Activated T-cell treated with anti-CD3 and anti-CD28 coated beads for 24 hours (primary cell): ENCODE results near the gene PTPRN2.
A peak's percentile ranks its signal among the peaks of the same experiment; 100 is the strongest.
"Not testable (repeated sequence)": the region's sequence is repeated elsewhere in the genome, so short reads cannot be mapped to it uniquely, and the experiment has no call there.

Source experiments
- DNase-seq: peaks from one replicate; pipeline ENCODE4 v3.0.0-alpha.2; 2020; ENCODE audit warnings: low read depth

Gene PTPRN2

DNA sequence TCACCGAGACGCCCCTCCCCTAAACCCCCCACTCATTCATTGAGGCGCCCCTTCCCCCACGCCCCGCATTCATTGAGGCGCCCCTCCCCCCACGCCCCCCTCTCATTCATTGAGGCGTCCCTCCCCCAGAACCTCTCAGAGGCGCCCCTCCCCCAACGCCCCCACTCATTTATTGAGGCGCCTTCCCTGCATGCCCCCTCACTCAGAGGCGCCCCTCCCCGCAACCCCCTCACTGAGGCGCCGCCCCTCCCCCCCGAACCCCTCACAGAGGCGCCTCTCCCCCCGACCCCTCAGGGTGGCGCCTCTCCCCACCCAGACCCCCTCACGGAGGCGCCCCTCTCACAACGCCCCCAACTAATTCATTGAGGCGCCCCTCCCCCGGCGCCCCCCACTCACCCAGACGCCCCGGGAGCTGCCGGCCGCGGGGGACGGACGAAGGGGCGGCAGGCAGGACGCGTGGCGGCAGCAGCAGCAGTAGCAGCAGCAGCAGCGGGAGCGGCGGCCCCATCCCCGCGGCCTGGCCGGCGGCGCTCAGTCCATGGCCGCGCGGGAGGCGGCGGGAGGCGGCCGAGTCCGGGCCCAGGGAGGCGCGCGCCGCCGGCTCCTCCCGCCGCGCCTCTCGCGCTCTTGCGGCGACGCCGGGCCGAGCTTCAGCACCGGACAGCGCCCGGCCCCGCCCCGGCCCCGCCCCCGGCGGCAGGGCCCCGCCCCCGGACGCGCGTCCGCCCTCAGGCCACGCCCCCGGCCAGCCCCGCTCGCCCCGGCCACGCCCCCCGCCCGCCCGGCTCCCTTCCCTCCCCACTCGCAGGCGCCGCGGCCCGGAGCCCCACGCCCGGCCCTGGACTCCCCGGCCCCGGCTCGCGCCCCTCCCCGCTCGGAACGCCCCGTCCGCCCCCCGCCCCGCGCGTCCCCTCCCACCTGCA, at the start of gene PTPRN2:
TSS of gene PTPRN2 (minus strand) at position 662 of the 923 bp plus-strand sequence.
- peak; percentile 60 for DNase-seq

- DNase-seq: no peak
Observed at GRCh38 chr7:158633055-158633956, 45.7 kb upstream of the PTPRN2 start.

- DNase-seq: no peak
Observed at GRCh38 chr7:158631574-158632195, 44.1 kb upstream of the PTPRN2 start.

DNA sequence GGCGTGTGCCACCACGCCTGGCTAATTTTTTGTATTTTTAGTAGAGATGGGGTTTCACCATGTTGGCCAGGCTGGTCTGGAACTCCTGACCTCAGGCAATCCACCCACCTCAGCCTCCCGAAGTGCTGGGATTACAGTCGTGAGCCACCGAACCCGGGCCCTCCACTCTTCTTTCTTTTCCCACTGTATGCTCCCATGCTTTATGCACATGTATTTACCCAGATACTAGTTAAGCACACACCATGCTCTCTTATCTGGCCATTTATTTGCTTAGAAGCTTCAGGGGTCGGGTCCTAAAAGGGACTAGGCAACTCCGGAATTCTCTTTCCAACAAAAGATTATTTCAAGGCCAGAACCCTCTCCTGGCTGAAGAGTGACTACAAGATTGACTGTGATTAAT, 38.7 kb upstream of the PTPRN2 start:
- not testable (repeated sequence) for DNase-seq

DNA sequence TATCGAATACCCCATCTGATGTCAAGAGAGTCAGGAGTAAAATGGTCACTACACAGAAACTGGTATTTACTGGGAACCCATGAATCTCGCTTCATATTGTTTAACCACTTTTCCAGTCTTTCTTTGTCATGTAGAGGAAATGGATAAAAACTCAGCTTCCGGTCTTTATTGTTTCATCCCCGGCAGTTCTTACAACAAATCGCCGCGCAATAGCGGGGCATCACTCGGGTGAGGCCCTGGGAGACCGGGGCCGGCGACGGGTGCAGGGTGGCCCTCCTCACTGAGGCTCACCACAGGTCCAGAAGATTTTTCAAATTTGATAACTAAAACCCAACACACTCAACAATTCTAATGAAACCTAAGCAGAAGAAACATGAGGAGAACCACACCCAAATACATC, 35.6 kb upstream of the PTPRN2 start:
- no peak for DNase-seq

DNA sequence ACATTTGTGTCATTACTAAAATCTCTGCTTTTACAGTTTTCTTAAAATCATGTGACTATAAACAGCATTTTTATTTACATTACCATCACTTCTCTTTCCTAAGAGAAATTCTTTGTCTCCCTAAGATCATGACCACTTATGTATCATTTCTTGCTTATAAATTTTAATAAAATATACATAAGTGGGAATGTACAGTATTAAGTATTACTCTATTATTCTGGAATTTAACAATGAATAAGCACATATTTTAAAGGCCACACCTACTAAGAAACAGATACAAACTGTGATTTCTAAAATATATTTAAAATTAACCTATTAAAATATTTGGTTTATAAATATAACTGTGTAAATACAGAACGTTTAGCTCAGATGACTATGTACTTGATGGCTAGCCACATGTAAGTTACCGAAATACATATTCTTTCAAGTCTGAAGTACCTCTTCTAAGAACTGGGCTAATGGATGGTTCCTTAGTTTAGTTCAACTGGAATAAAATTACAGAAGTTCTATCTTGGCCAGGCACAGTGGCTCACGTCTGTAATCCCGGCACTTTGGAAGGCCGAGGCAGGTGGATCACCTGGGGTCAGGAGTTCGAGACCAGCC, 33.3 kb upstream of the PTPRN2 start:
- no peak for DNase-seq

GRCh38 chr7:158620418-158620817, 32.8 kb upstream of the PTPRN2 start:
- DNase-seq: no peak

- DNase-seq: no peak
Observed at GRCh38 chr7:158618745-158619140, 31.1 kb upstream of the PTPRN2 start.

DNA sequence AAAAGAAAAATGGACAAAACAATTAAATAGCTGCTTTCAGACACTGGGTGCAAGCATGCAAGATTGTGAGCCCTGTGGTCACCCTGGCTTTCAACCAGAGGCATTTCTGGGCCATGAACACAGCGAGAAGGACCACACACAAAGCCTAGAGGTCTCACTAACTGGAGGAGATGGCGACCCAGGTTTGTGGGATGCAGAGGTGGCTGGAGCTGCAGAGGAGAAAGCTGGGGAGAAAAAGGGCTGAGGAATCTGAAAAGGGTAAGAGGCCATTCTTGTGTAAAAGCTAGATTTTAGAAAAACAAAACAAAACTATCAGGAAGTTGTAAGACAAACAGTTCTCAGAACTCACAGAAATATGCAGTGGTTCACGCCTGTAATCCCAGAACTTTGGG, 30.1 kb upstream of the PTPRN2 start:
- DNase-seq: no peak

- no peak for DNase-seq
Observed at GRCh38 chr7:158616050-158616449, 28.4 kb upstream of the PTPRN2 start.

GRCh38 chr7:158614700-158615099, 27.1 kb upstream of the PTPRN2 start:
- DNase-seq: no peak

- no peak for DNase-seq
Observed at GRCh38 chr7:158613481-158613880, 25.9 kb upstream of the PTPRN2 start.

DNA sequence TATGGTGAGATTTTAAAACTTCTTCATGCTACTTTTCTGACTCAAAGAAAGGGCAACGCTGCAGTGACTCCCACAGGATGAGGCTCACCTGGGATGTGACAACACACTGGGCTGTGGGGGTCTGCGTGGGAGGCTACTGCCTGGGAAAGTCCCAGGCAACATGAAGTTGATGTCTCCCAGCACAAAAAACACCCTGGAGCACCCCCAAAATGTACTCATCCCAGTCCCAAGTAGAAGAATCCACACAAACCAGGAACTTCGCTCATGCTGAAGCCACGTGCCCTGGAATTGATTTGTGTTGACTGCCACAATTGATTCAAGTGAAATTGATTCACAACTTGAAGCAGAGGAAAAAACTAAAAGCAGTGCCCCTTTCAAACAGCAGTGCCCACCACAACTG, 24.9 kb upstream of the PTPRN2 start:
- DNase-seq: no peak

DNA sequence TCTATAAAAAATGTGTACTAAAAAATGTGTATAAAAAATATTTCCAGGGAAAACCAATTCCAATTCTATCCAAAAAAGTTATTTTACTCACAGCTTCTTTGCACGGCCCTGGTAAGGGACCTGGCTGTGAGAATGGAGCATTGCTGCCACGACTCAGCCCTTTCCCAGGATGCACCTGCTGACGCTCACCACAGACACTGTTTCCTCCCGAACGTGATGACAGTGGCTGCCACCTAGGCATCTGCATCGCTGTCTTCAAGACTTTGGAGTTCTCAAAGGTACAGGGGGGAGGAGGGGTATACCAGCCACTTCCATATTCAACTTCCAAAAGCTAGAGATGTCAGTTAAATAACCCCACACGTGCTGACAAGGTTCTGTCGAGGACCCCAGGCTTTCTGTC, 23.9 kb upstream of the PTPRN2 start:
- DNase-seq: no peak

DNA sequence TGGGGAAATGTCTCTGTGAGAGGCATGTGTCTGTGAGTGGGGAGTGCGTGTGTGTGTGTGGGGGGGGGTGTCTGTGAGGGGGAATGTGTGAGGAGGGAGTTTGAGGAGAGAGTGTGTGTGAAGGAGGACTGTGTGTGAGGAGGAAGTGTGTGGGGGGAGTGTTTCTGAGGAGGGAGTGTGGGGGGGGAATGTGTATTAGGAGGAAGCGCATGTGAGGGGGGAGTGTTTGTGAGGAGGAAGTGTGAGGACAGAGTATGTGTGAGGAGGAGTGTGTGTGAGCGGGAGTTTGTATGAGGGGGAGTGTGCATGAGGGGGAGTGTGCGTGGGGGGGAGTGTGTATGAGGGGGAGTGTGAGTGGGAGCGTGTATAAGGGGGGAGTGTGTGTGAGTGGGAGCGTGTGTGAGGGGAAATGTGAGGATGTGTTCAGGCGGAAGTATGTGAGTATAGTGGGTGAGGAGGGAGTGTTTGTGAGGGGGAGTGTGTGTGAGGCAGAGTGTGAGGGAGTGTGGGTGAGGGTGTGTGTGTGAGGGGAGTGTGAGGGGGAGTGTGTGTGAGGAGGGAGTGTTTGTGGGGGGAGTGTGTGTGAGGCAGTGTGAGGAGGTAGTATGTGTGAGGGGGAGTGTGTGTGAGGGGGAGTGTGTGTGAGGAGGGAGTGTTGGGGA, 21.8 kb upstream of the PTPRN2 start:
- DNase-seq: no peak

GRCh38 chr7:158607563-158607962, 19.9 kb upstream of the PTPRN2 start:
- no peak for DNase-seq

GRCh38 chr7:158606671-158607424, 19.2 kb upstream of the PTPRN2 start:
- no peak for DNase-seq

GRCh38 chr7:158606129-158606528, 18.5 kb upstream of the PTPRN2 start:
- no peak for DNase-seq

DNA sequence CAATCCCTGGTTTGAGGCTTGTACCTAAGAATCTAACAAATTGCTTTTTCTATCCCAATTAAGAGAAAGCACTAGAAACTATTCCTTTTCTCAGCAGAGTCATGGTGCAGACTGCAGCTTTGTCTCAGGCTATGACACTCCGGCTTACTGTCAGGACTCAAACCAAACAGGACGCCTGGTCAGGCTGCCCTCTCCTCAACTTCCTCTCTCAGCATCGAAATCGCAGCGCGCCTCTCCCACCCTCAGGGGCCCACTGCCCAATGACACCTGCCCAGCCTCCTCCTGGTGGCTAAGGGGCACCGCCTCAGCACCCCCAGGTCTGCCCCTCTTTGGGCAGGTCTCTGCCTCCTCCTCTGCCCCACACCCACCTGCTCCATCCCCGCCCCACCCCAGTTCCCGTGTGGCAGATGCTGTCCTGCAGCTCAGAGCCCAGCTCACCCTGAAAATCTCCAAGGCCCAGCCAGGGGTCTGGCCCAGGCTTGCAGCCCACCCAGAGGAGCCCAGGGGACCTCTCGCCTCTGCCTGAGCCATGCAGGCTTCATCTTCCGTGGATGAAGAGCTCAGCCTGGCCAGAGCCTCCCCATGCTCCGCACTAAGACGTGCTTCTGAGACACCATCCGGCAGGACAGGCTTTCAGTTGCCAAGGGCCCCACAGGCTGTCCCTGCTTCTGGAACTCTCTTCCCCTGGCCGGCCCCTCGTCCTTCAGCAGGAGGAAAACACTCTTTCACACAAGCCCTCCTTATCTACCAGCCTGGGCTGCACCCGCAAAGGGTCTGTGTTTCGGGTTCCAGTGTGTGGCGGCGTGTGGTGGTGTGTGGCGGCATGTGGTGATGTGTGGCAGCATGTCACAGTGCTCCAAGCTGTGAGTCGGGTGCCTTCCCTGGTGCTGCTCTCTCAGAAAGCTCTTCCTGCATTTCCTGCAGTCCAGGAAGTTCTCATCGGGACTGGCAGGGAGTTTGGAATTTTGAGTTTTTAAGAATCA, 16.4 kb upstream of the PTPRN2 start:
- no peak for DNase-seq
